ENCODE results near the gene LRRC51.

DNA sequence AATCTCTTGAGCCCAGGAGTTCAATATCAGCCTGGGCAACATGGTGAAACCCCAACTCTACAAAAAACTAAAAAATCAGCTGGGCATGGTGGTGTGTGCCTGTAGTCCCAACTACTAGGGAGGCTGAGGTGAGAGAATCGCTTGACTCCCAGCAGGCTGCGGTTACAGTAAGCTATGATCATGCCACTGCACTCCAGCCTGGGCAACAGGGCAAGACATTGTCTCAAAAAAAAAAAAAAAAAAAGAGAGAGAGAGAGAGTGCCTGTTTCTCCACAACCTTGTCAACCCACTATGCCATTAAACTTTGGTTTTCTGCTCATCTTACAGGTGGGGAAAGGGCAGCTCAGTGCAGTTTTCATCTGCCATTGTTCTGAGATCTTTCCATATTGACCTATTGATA, 60.0 kb downstream of the LRRC51 start:
- TF ChIP-seq, protein P1, sequence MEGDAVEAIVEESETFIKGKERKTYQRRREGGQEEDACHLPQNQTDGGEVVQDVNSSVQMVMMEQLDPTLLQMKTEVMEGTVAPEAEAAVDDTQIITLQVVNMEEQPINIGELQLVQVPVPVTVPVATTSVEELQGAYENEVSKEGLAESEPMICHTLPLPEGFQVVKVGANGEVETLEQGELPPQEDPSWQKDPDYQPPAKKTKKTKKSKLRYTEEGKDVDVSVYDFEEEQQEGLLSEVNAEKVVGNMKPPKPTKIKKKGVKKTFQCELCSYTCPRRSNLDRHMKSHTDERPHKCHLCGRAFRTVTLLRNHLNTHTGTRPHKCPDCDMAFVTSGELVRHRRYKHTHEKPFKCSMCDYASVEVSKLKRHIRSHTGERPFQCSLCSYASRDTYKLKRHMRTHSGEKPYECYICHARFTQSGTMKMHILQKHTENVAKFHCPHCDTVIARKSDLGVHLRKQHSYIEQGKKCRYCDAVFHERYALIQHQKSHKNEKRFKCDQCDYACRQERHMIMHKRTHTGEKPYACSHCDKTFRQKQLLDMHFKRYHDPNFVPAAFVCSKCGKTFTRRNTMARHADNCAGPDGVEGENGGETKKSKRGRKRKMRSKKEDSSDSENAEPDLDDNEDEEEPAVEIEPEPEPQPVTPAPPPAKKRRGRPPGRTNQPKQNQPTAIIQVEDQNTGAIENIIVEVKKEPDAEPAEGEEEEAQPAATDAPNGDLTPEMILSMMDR (IDR thresholded peaks at IDR 0.05), result no peak
- no peak for TF ChIP-seq POLR2A (IDR thresholded peaks at IDR 0.05)
